Epithelial cell of esophagus (primary cell): ENCODE data around the gene RILPL2.
"Not testable (repeated sequence)": the region's sequence is repeated elsewhere in the genome, so short reads cannot be mapped to it uniquely, and the experiment has no call there.

Source experiments
- DNase-seq: peaks from one replicate; pipeline ENCODE4 v3.0.0; 2010; ENCODE audit warnings: low read depth
- H3K4me3 ChIP-seq: 2 replicates; pipeline ENCODE4 v1.5.1; 2011; ENCODE audit warnings: mild to moderate bottlenecking, low read length, control low read depth
- TF ChIP-seq, protein P1 (sequence below): IDR thresholded peaks from 2 replicates; pipeline ENCODE4 v1.5.1; 2011; ENCODE audit warnings: low read depth, mild to moderate bottlenecking, low read length, control low read depth, inconsistent platforms; ENCODE audit not compliant: insufficient read depth; ENCODE audit errors: missing control alignments

The RILPL2 gene

DNA sequence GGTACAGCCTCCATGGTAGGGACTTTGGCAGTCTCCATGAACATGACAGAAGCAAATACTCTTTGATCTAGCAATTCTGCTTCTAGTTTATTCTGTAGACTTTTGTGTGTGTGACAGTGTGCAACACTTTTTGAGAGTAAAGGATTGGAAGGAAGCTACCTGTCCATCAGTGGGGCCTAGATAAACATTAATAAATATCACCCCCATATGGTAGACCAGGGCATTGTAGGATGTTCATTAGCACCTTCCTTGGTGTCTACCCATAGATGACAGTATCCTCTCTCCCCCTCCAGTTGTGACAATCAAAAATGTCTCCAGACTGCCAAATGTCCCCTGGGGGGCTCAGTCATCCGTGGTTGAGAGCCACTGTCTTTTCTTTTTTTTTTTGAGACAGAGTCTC, 32.3 kb upstream of the RILPL2 start:
- TF ChIP-seq, protein P1, sequence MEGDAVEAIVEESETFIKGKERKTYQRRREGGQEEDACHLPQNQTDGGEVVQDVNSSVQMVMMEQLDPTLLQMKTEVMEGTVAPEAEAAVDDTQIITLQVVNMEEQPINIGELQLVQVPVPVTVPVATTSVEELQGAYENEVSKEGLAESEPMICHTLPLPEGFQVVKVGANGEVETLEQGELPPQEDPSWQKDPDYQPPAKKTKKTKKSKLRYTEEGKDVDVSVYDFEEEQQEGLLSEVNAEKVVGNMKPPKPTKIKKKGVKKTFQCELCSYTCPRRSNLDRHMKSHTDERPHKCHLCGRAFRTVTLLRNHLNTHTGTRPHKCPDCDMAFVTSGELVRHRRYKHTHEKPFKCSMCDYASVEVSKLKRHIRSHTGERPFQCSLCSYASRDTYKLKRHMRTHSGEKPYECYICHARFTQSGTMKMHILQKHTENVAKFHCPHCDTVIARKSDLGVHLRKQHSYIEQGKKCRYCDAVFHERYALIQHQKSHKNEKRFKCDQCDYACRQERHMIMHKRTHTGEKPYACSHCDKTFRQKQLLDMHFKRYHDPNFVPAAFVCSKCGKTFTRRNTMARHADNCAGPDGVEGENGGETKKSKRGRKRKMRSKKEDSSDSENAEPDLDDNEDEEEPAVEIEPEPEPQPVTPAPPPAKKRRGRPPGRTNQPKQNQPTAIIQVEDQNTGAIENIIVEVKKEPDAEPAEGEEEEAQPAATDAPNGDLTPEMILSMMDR = peak; percentile 14
- H3K4me3 ChIP-seq = no peak overlapping the region
- DNase-seq = no peak

- DNase-seq = no peak
- TF ChIP-seq, protein P1 = no peak
- H3K4me3 ChIP-seq = no peak overlapping the region
Measured at GRCh38 chr12:123465084-123465483, 28.6 kb upstream of the RILPL2 start.

- not testable (repeated sequence) for DNase-seq, H3K4me3 ChIP-seq
Measured at GRCh38 chr12:123463174-123463573, 26.7 kb upstream of the RILPL2 start.

GRCh38 chr12:123457980-123458779, 21.7 kb upstream of the RILPL2 start, which contains the start of gene SNRNP35:
Gene SNRNP35 (plus strand): TSS chr12:123458139. CDS start chr12:123465541, 7,402 bp downstream.
- peak within 1 kb of the TSS; percentile 89 for H3K4me3 ChIP-seq
- peak; percentile 79 for DNase-seq
- TF ChIP-seq, protein P1 = no peak

GRCh38 chr12:123453165-123453564, 16.7 kb upstream of the RILPL2 start:
- DNase-seq = no peak
- no peak overlapping the region for H3K4me3 ChIP-seq
- TF ChIP-seq, protein P1 = no peak

DNA sequence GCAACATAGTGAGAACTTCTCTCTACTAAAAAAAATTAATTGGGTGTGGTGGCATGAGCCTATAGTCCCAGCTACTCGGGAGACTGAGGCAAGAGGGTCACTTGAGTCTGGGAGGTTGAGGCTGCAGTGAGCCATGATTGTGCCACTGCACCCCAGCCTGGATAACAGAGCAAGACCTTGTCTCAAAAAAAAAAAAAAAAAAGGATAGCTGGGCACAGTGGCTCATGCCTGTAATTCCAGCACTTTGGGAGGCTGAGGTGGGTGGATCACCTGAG, 15.7 kb upstream of the RILPL2 start:
- DNase-seq, H3K4me3 ChIP-seq: not testable (repeated sequence)

GRCh38 chr12:123450636-123451035, 14.2 kb upstream of the RILPL2 start:
- no peak overlapping the region for H3K4me3 ChIP-seq
- no peak for DNase-seq
- TF ChIP-seq, protein P1 = no peak

GRCh38 chr12:123449856-123450255, 13.4 kb upstream of the RILPL2 start:
- no peak overlapping the region for H3K4me3 ChIP-seq
- DNase-seq = no peak
- TF ChIP-seq, protein P1 = no peak
